Stimulated activated CD4-positive, alpha-beta T cell treated with anti-CD3 and anti-CD28 coated beads, Interleukin-12 subunit alpha, Interleukin-12 subunit beta, amount 100 ng/mL, for 24 hours (primary cell): ENCODE measurements around the gene CDKN1C.

ENCODE experiments used
- DNase-seq, 2 experiments: peaks; one replicate each; pipeline ENCODE4 v3.0.0-alpha.2; 2020; ENCODE audit warnings: low read depth in 2 of 2

CDKN1C gene

GRCh38 chr11:2847561-2847960, 38.0 kb downstream of the CDKN1C start:
- DNase-seq: no peak

GRCh38 chr11:2846470-2846869, 39.1 kb downstream of the CDKN1C start:
- no peak for DNase-seq

GRCh38 chr11:2846056-2846455, 39.5 kb downstream of the CDKN1C start:
- DNase-seq: no peak

- no peak for DNase-seq
Observed at GRCh38 chr11:2844996-2845395, 40.6 kb downstream of the CDKN1C start.

GRCh38 chr11:2844116-2844842, 41.3 kb downstream of the CDKN1C start:
- no peak for DNase-seq

- no peak for DNase-seq
Observed at GRCh38 chr11:2843551-2843950, 42.0 kb downstream of the CDKN1C start.

GRCh38 chr11:2842876-2843275, 42.7 kb downstream of the CDKN1C start:
- DNase-seq: no peak

GRCh38 chr11:2841411-2842190, 44.0 kb downstream of the CDKN1C start:
- no peak for DNase-seq

GRCh38 chr11:2839395-2839943, 46.1 kb downstream of the CDKN1C start:
- DNase-seq: no peak

GRCh38 chr11:2838676-2839294, 46.8 kb downstream of the CDKN1C start:
- no peak for DNase-seq

- no peak for DNase-seq
Observed at GRCh38 chr11:2838091-2838490, 47.5 kb downstream of the CDKN1C start.

GRCh38 chr11:2837651-2838050, 47.9 kb downstream of the CDKN1C start:
- DNase-seq: no peak

- no peak for DNase-seq
Observed at GRCh38 chr11:2837096-2837601, 48.4 kb downstream of the CDKN1C start.

GRCh38 chr11:2836315-2837095, 49.1 kb downstream of the CDKN1C start:
- DNase-seq: no peak

- no peak for DNase-seq
Observed at GRCh38 chr11:2835751-2836150, 49.8 kb downstream of the CDKN1C start.

GRCh38 chr11:2835296-2835695, 50.3 kb downstream of the CDKN1C start:
- no peak for DNase-seq

GRCh38 chr11:2834503-2835273, 50.9 kb downstream of the CDKN1C start:
- DNase-seq: no peak

- DNase-seq: no peak
Observed at GRCh38 chr11:2833716-2834502, 51.7 kb downstream of the CDKN1C start.
